HCT116 (cell line): ENCODE measurements around the gene CRTC1.

Source experiments
- JUND ChIP-seq: IDR thresholded peaks from 2 replicates; pipeline ENCODE4 v1.6.1; 2012
- ZFX ChIP-seq: fragments of 450-650 bp; IDR thresholded peaks from 2 replicates; pipeline ENCODE4 v1.6.1; 2017
- TF ChIP-seq, protein P1 (sequence below), 3 experiments: fragments of 200-600 bp in 1 of 3; sonication (generic) in 1 of 3; IDR thresholded peaks in 2 of 3; conservative IDR thresholded peaks in 1 of 3; 2 replicates each; pipeline ENCODE4 v1.5.1; 2012 to 2017; ENCODE audit warnings: low read depth in 2 of 3, low read length in 2 of 3, antibody characterized with exemption in 1 of 3, borderline replicate concordance in 1 of 3, control low read depth in 1 of 3, mild to moderate bottlenecking in 1 of 3, mixed read lengths in 1 of 3, mixed run types in 1 of 3, moderate library complexity in 1 of 3; ENCODE audit not compliant: insufficient read depth in 1 of 3

DNA sequence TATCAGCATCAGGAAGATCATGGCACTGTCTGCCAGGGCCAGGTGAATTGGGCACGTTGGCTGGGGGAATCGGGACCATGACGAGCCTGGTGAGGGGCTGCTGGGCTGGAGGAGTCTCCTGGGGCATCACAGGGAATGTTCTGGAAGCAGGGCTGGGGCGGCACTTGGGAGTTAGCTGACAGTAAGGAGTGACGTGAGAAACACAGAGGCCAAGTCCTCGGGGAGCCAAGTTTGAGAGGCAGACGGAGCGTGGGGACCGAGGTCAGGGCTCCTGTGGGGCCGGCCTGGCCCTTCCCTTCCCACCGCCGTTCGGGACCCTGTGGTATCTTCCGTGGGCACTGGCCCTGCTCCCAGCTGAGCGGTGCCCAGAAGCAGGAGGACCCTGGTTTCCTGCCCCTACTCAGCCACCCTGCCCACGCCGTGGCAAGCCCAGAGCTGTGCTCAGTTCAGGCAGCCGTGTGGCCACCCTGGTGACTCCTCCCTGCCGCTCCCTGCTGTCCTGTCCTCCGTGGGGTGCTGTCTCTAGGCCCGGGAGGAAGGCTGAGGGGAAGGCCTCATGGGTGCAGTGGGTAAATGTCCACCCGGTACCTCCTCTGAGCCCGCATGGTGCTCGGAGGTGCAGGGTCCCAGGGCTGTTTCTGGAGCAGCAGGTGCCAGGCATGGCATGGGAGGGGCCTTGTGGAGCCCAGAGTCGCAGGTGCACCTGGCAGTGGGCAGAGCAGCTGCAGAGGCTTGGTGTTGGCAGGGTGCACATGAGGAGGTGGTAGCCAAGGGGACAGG is 25.2 kb downstream of the CRTC1 start:
- TF ChIP-seq, protein P1, sequence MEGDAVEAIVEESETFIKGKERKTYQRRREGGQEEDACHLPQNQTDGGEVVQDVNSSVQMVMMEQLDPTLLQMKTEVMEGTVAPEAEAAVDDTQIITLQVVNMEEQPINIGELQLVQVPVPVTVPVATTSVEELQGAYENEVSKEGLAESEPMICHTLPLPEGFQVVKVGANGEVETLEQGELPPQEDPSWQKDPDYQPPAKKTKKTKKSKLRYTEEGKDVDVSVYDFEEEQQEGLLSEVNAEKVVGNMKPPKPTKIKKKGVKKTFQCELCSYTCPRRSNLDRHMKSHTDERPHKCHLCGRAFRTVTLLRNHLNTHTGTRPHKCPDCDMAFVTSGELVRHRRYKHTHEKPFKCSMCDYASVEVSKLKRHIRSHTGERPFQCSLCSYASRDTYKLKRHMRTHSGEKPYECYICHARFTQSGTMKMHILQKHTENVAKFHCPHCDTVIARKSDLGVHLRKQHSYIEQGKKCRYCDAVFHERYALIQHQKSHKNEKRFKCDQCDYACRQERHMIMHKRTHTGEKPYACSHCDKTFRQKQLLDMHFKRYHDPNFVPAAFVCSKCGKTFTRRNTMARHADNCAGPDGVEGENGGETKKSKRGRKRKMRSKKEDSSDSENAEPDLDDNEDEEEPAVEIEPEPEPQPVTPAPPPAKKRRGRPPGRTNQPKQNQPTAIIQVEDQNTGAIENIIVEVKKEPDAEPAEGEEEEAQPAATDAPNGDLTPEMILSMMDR (IDR thresholded peaks at IDR 0.05 in 2 of 3, conservative IDR thresholded peaks at IDR 0.05 in 1 of 3; ENCODE audit: borderline replicate concordance in 1 of 3, insufficient read depth in 1 of 3, low read depth in 2 of 3, low read length in 2 of 3) = no peak
- TF ChIP-seq JUND (no peak), ZFX (no peak)
